HG03175 (cell line): ENCODE measurements around the gene CLIP3.
"Not testable (repeated sequence)": the region's sequence is repeated elsewhere in the genome, so short reads cannot be mapped to it uniquely, and the experiment has no call there.

Experiments
- ATAC-seq: cut with Tn5 transposase; IDR thresholded peaks from one replicate; pipeline ENCODE4 v1.9.1; 2021; ENCODE audit warnings: mild to moderate bottlenecking, moderate library complexity; ENCODE audit not compliant: unreplicated experiment

CLIP3 gene, protein sequence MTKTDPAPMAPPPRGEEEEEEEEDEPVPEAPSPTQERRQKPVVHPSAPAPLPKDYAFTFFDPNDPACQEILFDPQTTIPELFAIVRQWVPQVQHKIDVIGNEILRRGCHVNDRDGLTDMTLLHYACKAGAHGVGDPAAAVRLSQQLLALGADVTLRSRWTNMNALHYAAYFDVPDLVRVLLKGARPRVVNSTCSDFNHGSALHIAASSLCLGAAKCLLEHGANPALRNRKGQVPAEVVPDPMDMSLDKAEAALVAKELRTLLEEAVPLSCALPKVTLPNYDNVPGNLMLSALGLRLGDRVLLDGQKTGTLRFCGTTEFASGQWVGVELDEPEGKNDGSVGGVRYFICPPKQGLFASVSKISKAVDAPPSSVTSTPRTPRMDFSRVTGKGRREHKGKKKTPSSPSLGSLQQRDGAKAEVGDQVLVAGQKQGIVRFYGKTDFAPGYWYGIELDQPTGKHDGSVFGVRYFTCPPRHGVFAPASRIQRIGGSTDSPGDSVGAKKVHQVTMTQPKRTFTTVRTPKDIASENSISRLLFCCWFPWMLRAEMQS

DNA sequence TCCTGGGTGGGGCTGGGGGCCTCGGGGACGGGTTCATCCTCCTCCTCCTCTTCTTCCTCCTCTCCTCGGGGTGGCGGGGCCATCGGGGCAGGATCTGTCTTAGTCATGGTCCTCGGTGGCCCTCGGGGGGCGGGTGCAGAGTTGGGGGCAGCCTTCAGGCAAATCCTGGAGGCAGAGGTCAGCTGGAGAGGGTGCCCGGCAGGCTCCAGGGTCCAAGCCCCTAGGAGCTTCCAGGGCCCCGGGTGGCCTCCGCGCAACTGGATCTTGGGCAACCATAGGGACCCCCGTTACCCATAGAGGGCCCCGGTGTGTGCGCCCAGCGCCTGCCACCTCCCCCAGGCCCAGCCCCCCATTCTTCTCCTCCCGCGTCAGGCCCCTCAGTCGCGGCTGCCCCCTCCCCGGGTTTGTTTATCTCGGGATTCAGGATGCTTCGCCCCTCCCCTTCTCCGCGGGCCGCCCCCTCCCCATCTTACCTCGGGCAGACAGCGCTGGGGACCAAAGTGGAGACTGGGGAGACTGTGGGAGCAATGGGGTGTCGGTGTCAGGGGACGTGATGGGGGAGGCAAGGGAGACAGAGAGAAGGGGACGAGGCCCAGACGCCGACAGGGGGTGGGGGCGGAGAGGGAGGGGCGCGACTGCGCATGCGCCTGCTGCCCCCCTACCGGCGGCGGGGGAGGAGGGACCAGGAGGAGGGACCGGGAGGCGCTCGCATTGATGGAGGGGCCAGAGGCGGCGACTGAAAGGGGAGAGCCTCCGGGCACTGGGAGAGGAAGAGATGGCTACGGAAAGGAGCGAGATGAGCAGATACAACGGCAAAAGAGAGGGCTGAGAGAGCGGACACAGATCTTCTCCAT, at the start of gene CLIP3:
TSS of gene CLIP3 (minus strand) at position 623 of the 854 bp plus-strand sequence. CDS start at position 107, 516 bp downstream.
- no peak for ATAC-seq

DNA sequence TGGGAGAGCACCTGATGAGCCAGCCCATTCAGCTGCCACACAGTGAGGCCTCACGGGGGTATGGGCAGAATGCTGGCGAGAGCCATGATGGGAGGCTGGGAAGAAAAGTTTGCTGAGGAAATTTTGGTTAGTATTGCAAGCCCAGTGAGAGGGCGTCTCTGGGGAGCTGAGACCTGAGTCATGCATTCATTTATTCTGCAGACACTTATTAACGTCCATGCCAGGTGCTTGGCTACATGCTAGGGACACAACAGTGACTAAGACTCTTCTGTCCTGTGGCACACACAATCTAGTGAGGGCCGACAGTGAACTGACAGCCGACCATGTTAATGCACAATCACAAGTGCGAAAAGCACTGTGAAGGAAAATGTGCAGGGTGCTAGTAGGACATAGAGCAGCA, 49.2 kb upstream of the CLIP3 start:
- no peak for ATAC-seq

DNA sequence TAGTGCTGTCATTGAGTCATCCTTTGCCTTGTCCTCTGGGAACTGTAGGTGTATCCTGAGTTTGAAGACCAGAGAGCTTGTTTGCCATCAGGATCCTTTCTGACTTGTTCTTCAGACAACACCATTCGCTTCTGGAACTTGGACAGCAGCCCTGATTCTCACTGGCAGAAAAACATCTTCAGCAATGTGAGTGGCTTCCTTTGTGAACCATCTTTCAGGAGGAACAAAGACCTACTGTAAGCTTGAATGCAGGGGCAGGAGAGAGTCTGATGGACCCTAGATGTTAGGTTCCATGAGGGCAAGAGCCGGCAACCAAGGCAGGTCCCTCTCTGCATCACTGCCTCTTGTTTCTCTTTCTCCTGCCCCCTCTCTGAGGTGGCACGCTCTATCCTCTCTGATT, 48.7 kb upstream of the CLIP3 start:
- no peak for ATAC-seq

DNA sequence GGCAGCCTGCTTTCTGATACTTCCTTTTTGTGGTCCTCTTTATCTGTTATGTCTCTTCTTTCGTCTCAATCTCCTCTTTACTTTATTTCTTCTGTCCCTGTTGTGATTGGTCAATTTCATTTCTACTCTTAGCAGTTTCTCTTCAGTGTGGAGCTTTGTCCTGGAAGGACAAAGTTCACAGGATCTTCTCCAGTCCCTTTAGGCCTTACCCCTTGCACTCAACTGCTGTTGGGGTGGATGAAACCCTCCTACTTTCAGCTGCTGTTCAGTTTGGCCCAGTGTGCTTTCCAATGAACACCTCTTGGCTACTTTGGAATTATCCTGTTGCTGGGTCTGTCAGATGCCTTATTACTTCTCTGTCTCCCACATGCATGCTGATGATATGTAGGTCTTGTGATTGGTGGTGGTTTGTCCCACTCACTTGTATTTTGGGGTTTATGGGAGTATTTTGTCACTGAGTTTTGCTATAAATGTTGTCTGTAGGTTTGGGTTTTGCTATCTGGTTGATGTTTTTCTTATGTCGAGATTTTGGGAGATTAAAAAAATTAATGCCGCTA, 46.8 kb upstream of the CLIP3 start:
- ATAC-seq: no peak

DNA sequence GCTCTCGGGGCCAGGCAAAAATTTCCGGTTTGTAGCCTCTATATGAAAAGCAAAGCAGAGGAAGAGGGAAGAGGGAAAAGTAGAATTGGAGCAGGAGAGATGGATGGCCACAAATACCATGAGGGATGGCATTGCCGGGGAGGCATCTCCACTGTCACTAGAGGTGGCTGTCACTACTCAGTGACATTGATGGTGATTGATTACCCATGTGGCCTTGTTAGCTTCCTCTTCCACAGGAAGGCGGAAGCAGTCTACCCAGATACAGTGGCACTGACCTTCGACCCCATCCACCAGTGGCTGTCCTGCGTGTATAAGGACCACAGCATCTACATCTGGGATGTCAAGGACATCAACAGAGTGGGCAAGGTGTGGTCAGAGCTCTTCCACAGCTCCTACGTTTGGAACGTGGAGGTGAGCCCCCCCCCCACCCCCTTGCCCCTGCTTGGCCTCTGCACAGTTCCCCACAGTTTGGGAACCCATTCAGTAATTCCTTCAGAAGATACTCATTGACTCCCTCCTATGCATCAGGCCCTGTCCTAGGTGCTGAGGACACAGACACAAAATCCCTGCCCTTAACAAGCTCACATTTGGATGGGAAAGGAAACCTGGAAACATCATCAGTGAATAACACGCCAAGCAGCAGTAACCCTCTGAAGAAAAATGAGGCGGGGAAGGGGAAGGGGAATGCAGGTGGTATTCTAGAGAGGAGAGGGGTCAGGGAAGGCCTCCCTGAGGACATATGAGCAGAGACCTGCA, 40.6 kb upstream of the CLIP3 start:
- ATAC-seq: no peak

DNA sequence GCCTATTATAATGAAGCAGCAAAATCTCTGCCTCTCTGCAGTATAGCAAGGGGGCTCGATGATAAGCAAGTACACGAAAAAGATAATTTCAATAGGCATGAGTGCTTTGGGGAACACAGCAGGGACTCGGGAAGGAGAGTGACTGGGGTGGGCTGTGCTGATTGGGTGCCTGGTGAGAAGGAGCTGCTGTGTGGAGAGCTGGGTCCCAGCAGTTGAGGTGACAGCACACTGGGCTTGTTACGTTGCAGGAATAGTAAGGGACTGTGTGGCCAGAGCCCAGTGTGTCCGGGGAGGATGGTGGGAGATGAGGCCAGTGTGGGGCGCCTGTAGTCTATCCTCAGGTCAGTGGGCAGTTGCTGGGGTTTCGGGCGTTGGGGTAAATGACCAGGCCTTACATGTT, 39.4 kb upstream of the CLIP3 start:
- ATAC-seq: no peak

DNA sequence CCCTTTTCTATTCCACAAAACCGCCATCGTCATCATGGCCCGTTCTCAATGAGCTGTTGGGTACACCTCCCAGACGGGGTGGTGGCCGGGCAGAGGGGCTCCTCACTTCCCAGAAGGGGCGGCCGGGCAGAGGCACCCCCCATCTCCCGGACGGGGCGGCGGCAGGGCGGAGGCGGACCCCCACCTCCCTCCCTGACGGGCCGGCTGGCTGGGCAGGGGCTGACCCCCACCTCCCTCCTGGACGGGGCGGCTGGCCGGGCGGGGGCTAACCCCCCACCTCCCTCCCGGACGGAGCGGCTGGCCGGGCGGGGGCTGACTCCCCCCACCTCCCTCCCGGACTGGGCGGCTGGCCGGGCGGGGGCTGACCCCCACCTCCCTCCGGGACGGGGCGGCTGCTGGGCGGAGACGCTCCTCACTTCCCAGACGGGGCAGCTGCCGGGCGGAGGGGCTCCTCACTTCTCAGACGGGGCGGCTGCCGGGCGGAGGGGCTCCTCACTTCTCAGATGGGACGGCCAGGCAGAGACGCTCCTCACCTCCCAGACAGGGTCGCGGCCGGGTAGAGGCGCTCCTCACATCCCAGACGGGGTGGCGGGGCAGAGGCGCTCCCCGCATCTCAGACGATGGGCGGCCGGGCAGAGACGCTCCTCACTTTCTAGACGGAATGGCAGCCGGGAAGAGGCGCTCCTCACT, 36.3 kb upstream of the CLIP3 start:
- not testable (repeated sequence) for ATAC-seq

DNA sequence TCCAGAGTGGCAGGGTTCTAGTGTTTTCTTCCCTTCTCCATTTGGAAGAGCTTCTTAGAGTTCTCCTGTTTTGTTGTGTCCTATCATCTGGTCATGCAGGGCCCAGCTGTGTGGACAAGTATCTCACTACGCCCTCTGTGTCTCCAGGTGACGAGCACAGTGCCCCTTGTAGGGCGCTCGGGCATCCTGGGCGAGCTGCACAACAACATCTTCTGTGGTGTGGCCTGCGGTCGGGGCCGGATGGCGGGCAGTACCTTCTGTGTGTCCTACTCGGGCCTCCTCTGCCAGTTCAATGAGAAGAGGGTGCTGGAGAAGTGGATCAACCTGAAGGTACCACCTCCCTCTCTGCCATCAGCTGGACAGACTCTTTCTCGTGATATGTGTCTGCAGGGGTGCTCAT, 35.0 kb upstream of the CLIP3 start:
- ATAC-seq: no peak

DNA sequence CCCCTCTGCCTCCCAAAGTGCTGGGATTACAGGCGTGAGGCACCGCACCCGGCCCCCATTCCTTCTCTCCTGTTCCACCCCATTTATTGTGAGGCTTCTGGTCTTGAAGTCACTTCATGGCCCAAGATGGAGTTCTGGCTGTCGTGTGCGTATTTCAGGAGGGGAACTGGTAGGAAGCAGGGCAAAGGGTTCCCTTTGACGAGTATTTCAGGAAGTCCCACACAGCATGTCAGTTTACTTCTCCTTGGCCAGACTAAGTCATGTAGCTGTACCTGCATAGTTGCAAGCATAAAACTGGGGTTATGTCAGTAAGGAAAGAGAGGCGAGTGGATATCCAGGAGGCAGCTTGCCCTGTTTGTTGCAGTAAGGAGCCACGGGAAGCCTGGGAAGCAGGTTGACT, 32.2 kb upstream of the CLIP3 start:
- ATAC-seq: no peak

DNA sequence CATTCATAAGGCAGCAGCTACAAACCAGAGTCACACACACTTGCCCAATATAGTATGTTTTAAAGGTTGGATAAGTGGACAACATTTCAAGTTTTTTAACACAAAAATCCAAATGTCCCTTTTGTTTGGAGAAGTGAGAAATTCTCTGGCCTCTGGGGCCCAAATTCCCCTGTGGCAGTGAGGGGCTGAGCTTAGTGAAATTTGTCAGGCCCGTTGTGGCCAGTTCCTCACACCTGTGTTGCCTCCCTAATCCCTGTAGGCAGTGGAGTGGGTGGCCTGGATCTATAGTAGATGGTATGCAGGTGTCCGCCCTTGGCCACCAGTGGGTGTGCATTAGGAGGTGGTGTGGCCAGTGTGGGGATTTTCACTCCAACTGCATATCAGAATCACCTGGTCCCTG, 28.7 kb upstream of the CLIP3 start:
- ATAC-seq: no peak

DNA sequence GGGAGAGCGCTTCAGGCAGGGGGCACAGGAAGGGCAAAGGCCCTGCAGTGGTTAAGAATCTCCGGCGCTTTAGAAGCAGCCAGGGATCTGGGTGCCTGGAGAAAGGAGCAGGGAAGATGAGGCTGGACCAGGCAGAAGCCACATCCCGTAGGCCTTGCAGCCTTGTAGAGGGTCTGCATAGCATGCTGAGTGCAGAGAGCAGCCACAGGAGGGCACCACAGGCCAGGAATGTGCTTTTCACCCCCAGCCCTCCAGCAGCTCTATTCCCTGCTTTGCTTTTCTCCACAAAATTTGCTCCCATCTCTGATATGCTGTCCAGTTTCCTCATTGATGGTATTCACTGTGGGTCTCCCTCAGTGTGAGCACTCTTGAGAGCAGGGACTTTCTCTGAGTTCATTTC, 27.8 kb upstream of the CLIP3 start:
- ATAC-seq: no peak

DNA sequence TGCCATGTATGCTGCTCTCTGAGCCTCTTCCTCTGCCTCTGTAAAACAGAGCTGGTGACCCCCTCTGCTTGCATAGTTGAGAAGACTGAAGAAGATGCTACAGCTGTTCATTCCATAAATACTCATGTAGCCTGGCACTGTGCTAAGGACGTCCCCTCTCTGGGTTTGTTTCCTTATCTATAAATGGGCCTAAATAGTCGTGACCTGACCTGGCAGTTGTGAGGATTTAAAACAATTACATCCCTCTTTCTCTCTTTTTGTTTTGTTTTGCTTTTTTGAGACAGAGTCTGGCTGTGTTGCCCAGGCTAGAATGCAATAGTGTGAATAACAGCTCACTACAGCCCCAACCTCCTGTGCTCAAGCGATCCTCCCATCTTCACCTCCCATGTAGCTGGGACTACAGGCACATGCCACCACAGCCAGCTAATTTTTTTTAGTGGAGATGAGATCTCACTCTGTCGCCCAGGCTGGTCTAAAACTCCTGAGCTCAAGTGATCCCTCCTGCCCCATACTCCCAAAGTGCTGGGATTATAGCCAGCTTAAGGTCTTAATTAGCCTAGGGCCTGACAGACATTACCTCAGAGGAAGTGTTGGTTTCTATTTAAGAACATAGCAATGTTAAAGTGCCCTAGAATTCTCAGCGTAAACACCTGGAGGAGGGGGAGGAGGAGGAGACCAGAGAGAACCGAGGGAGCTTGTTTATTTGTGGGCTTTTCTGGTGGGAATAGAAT, 26.7 kb upstream of the CLIP3 start:
- ATAC-seq: no peak

DNA sequence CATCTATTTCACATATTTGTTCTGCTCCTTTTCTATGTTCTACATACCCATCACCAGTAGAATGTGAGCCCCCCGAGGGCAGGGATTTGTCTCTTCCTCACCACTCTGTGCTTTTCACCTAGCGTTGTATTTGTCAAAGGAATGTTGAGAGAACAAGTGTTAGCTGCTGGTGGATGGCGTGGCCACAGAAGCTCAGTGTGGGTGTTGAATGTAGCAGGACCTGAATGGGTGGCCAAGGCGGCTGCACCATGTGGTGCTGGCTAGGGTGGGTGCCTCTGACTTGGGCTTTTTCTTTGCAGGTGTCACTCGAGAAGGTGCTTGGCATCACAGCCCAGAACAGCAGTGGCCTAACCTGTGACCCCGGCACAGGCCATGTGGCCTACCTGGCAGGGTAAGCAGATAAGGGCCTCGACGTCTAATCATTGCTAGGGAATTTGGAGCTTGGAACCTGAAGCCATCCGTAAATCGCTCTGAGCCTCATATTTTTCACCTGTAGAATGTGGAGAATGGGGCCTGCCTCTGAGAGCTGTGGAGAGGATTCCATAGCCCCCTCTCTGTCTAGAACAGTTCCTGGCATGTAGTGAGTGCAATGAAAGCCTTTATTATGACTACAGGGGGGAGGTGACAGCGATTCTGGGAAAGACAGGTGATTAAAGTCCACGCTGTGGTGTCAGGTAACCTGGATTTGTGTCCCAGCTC, 26.0 kb upstream of the CLIP3 start:
- ATAC-seq: no peak

DNA sequence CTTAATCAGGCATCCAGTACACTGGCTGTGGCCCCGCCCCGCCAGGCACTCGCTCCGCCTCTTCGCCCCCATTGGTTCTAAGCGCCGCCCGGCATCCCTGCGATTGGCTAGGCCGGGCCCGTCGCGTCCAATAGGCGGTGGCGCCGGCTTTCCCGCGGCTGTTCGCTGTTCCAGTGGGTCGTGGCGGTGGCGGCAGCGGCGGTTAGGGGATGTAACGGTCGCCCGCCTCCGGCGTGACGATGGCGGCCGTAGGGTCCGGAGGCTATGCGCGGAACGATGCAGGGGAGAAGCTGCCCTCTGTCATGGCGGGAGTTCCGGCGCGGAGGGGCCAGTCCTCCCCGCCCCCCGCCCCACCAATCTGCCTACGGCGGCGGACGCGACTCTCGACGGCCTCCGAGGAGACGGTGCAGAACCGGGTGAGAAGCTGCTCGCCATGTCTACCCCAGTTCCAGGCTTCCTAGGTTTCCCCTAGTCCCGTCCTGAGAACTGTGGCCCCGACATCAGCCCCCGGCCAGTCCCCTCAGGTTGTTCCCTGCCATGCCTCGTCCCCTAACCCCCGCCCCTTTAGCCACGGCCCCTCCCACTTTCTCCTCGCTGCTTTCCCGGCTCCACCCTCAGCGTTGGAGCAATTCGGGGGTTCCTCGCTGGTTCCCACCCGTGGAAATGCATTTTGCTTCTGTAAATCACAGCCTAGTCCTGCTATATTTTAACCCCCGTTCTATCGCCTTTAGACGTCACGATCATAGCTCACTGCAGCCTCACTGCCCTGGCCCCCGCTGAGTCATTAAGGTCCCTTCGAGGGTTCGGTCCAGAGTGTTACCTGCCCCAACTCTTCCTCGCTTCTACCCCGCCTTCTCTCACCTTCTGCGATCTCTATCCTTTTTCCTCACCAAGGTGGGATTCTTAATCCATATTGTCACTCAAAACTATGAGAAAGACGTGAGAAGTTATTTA, 22.3 kb upstream of the CLIP3 start, which contains the start of gene WDR62:
TSS of gene WDR62 (plus strand) at position 165 of the 954 bp plus-strand sequence. CDS start at position 240, 75 bp downstream.
- peak; percentile 76 for ATAC-seq

DNA sequence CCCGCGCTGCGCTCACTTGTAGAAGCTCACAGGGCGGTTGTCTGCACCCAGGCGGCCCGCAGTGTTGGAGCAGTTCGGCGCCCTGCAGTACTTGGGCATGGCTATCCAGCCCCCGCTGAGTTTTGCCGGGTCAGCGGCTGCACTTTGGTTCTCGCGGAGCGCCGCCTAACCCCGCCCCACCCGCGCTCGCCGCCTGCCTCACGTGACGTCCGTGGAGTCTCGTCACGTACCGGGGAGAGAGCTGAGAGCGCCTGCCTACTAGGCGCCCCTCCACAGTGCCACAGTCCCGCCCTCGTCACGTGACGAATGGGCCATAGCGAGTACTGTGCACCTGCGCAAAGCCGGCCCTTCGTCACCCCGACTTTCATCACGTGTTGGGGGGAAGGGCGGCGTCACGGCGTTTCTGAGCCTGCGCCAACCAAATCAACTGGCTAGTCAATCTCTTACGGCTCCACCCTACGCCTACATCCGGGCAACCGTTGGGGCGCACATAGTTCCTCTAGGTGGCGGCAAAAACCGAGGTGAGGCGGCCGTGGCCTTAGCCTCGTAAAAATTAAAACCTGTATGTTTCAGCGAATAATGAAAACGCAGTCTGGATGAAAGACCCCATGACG, 21.6 kb upstream of the CLIP3 start, which contains the start of gene THAP8:
TSS of gene THAP8 (minus strand) at position 167 of the 614 bp plus-strand sequence. CDS start at position 99, 68 bp downstream.
- ATAC-seq: peak; percentile 82

DNA sequence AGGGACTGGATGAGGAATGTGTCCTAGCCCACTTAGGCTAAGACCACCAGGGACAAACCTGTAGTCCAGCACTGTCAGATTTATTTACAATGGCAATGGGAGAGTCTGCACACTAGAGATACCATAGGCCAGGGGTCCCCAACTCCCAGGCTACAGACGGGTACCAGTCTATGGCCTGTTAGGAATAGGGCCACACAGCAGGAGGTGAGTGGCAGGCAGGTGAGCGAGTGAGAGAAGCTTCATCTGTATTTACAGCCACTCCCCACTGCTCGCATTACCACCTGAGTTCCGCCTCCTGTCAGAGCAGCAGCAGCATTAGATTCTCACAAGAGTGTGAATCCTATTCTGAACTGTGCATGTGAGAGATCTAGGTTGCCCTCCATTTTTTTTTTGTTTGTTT, 19.0 kb upstream of the CLIP3 start:
- ATAC-seq: no peak

DNA sequence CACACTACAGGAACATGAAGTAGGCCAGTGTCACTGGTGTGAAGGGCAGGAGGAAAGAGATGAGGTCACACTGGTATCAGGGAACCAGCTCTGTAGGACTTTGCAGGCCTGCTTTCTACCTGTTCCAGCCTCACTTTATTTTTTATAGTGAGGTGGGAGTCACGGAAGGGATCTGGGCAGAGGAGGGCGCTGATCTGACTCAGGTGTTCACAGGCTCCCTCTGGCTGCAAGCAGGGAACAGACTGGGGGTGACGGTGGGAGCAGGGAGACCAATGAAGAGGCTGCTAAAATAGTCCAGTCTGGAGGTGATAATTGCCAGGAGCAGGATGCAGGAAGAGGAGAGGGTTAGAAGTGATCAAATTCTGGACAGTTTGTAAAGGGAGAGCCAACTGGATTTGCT, 18.6 kb upstream of the CLIP3 start:
- ATAC-seq: no peak
